PC-3 (cell line): ENCODE measurements around the gene SORL1.

ENCODE experiments used
- CTCF ChIP-seq: fragments of 300-600 bp; sonication (generic); conservative IDR thresholded peaks from 2 replicates; pipeline ENCODE4 v1.5.1; 2017; ENCODE audit warnings: antibody characterized with exemption, low read depth, mild to moderate bottlenecking, low read length
- EZH2 ChIP-seq: fragments of 300-600 bp; sonication (generic); IDR thresholded peaks from one replicate; pipeline ENCODE4 v1.6.1; 2017; ENCODE audit warnings: antibody characterized with exemption, mild to moderate bottlenecking, low read length; ENCODE audit not compliant: unreplicated experiment
- EZH2phosphoT487 ChIP-seq: fragments of 300-600 bp; sonication (generic); IDR thresholded peaks from 2 replicates; pipeline ENCODE4 v1.6.1; 2018; ENCODE audit warnings: mild to moderate bottlenecking, antibody characterized with exemption, low read length, borderline replicate concordance

- TF ChIP-seq CTCF (no peak), EZH2 (no peak), EZH2phosphoT487 (no peak)
These were observed 14.4 kb upstream of the SORL1 start for GRCh38 chr11:121437686-121438078.
